Body of pancreas (tissue), 4 donors: ENCODE data around the gene ASRGL1. TPM values are rescaled to one million over a fixed set of nuclear protein-coding genes. Genes with fewer than 3 reads are reported as not detected.
A peak's percentile ranks its signal among the peaks of the same experiment; 100 is the strongest.

ENCODE experiments used
- ATAC-seq: fragments of 150-250 bp; one replicate; pipeline ENCODE4 v1.9.1; 2016
- DNase-seq, 4 donors: peaks; one replicate each; pipeline ENCODE4 v3.0.0-alpha.2; 2019
- H3K27ac ChIP-seq, 4 donors: fragments of 200-600 bp; sonication (generic); 1 replicate in 3 of 4; 2 replicates in 1 of 4; pipeline versions ENCODE4 v1.5.1 to v1.6.1; 2016 to 2019; ENCODE audit warnings: mild to moderate bottlenecking in 1 of 4, mixed read lengths in 1 of 4, moderate library complexity in 1 of 4
- H3K27me3 ChIP-seq, 2 donors: fragments of 200-600 bp; sonication (generic); one replicate each; pipeline ENCODE4 v1.6.0; 2016; ENCODE audit warnings: mild to moderate bottlenecking in 1 of 2
- H3K36me3 ChIP-seq, 2 donors: fragments of 200-600 bp; sonication (generic); replicated peaks in 1 of 2; 2 replicates each; pipeline ENCODE4 v1.5.1; 2016; ENCODE audit warnings: low read depth in 2 of 2; ENCODE audit not compliant: insufficient read depth in 1 of 2
- H3K4me1 ChIP-seq: fragments of 200-600 bp; sonication (generic); one replicate; pipeline ENCODE4 v1.6.0; 2016
- H3K4me3 ChIP-seq, 2 donors: fragments of 200-600 bp; sonication (generic); 1 replicate in 1 of 2; 2 replicates in 1 of 2; pipeline ENCODE4 v1.5.1; 2016 to 2019
- H3K9me3 ChIP-seq, 3 donors: fragments of 200-600 bp; sonication (generic); 1 replicate in 2 of 3; 2 replicates in 1 of 3; pipeline ENCODE4 v1.5.1; 2016
- POLR2A ChIP-seq, 3 donors: fragments of 450-650 bp; IDR thresholded peaks; one replicate each; pipeline ENCODE4 v1.6.1; 2016; ENCODE audit warnings: antibody characterized with exemption in 3 of 3, mild to moderate bottlenecking in 2 of 3
- WGBS, 2 donors: methylation state at CpG; one replicate each; pipeline ENCODE4 v1.1.5; 2017; 5-methylcytosine and 5-hydroxymethylcytosine counted together
- intact Hi-C: fragments of 100-400 bp; cut with DNase I; formaldehyde crosslinking; loops from one replicate; pipeline ENCODE4 v1.15.1; 2023
- total RNA-seq, 2 donors: library from RNA; depleted of rRNA; stranded (reverse); fragments of >200 nt; gene quantifications; one replicate each; pipeline ENCODE4 v1.1.0, GENCODE V29; 2016
- TF ChIP-seq, protein P1 (sequence below), 7 experiments: fragments of 450-650 bp in 4 of 7; fragments of 200-600 bp in 3 of 7; sonication (generic) in 3 of 7; IDR thresholded peaks; one replicate each; pipeline ENCODE4 v1.5.1; 2016 to 2019; ENCODE audit warnings: antibody characterized with exemption in 7 of 7

ASRGL1 gene
- total RNA-seq, 2 donors from 2014 or later: 15.3 to 69.5 TPM

DNA sequence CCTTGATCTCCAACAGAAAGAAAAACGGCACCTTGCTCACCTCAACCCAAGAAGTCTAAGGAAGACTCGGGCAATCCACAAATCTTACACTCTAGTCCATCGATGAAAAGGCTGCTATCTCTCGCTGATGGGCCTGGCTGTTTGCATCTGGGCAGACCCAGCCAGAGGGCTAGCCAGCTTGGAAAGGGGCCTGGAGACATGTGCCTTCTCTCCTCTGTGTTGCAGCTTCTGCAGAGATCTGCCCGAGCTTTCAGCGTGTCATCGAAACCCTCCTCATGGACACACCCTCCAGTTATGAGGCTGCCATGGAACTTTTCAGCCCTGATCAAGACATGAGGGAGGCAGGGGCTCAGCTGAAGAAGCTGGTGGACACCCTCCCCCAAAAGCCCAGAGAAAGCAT is 84.7 kb downstream of the ASRGL1 start:
- ATAC-seq (no peak), DNase-seq (no peak)
- Histone ChIP-seq H3K36me3 (no peaks in the 10 kb centered on the region), H3K4me3 (no peak overlapping the region), H3K9me3 (no peaks in the 10 kb centered on the region), H3K27me3 (no peaks in the 10 kb centered on the region), H3K4me1 (peaks cover 22% of the 10 kb centered on the region), H3K27ac (no peak overlapping the region)
- 73 to 94% methylated on average over 3 to 7 of the region's 7 CpGs for WGBS, 2 donors
- TF ChIP-seq, protein P1, sequence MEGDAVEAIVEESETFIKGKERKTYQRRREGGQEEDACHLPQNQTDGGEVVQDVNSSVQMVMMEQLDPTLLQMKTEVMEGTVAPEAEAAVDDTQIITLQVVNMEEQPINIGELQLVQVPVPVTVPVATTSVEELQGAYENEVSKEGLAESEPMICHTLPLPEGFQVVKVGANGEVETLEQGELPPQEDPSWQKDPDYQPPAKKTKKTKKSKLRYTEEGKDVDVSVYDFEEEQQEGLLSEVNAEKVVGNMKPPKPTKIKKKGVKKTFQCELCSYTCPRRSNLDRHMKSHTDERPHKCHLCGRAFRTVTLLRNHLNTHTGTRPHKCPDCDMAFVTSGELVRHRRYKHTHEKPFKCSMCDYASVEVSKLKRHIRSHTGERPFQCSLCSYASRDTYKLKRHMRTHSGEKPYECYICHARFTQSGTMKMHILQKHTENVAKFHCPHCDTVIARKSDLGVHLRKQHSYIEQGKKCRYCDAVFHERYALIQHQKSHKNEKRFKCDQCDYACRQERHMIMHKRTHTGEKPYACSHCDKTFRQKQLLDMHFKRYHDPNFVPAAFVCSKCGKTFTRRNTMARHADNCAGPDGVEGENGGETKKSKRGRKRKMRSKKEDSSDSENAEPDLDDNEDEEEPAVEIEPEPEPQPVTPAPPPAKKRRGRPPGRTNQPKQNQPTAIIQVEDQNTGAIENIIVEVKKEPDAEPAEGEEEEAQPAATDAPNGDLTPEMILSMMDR (IDR thresholded peaks at IDR 0.05): no peak
- no peak for TF ChIP-seq POLR2A (IDR thresholded peaks at IDR 0.05)
- intact Hi-C loops: no loop called here

DNA sequence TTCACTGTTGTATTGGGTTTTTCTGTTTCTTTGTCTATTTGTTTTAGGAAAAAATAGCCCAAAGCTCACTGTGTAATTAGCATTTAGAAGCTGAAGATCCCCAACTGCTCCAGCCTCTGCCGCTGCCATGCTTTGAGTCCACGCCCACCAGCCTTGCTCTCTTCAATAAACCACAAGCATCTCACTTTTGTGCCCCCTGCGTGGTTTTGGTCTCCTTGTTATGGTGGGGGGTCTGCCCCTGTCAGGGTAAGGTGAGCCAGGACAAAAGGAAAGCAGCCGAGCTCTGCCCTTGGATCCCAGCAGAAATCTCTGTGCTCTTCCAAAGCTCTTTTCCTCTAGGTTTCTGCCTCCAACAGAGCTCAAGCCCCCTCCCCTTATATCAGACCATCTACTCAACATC is 85.8 kb downstream of the ASRGL1 start:
- peaks cover 27% of the 10 kb centered on the region for H3K4me1 ChIP-seq
- no peaks in the 10 kb centered on the region for H3K9me3 ChIP-seq
- WGBS, 2 donors: 69 to 70% methylated on average over 4 of the region's 4 CpGs
- H3K36me3 ChIP-seq: no peaks in the 10 kb centered on the region
- H3K27me3 ChIP-seq: no peaks in the 10 kb centered on the region
- intact Hi-C loops: no loop called here
- no peak for DNase-seq
- ATAC-seq: no peak
- no peak overlapping the region for H3K4me3 ChIP-seq
- TF ChIP-seq, protein P1 (IDR thresholded peaks at IDR 0.05): no peak
- TF ChIP-seq POLR2A (IDR thresholded peaks at IDR 0.05): no peak
- H3K27ac ChIP-seq: no peak overlapping the region

DNA sequence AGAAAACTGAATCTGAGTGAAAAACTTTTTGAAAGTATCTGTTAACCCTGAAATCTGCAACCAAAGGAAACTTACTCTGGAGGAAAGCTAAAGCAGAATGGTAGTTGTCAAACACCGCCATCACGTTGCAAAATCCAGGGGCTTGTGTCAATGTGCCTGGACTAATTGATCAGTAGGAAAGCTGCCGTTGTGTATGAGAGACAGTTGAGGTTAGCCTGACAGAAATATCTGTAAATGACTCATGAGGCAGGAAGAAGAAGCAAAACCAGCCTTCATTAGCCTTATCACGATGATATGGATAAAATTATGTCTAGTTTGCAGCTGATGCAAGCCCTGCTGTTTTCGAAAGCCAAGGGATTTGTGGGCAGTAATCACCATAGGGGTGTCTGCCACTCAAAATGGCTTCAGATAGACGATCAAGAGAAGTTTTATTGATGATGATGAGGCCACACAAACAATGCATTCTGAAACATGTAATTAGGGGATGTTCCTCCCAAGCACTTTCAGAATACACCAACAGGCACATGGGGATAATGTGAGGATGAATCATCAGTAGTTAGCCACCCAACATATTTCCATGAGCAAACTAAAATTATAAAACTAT is 90.5 kb downstream of the ASRGL1 start:
- intact Hi-C loops: loop anchor here (5.0 kb wide), 1 partner anchor 115 kb away; no protein-coding TSS in a partner anchor
- H3K27me3 ChIP-seq: no peaks in the 10 kb centered on the region
- H3K36me3 ChIP-seq: no peaks in the 10 kb centered on the region
- peak overlapping the region in 3 of 4 donors; percentile 26 to 58 (median 41) for H3K27ac ChIP-seq
- 45% methylated on average over 6 of the region's 6 CpGs for WGBS, 2 donors
- H3K4me3 ChIP-seq: no peak overlapping the region
- no peak for TF ChIP-seq POLR2A (IDR thresholded peaks at IDR 0.05)
- TF ChIP-seq, protein P1 (IDR thresholded peaks at IDR 0.05): no peak
- ATAC-seq (no peak), DNase-seq (no peak)
- no peaks in the 10 kb centered on the region for H3K9me3 ChIP-seq
- H3K4me1 ChIP-seq: peaks cover 35% of the 10 kb centered on the region

DNA sequence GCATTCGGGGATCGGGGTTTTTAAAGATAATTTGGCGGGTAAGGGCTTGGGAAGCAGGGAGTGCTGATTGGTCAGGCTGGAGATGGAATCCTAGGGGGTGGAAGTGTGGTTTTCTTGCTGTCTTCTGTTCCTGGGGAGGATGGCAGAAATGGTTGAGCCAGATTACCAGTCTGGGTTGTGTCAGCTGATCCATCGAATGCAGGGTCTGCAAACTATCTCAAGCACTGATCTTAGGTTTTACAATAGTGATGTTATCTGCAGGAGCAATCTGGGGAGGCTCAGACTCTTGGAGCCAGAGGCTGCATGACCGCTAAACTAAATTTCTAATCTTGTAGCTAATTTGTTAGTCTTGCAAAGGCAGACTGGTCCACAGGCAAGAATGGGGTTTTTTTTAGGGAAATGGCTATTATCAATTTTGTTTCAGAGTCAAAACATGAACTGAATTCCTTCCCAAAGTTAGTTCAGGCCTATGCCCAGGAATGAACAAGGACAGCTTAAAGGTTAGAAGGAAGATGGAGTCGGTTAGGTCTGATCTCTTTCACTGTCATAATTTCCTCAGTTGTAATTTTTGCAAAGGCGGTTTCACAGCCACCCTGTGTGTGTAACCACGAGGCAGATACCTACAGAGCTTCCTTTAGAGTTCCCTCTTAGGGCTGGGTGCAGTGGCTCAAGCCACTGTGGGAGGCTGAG is 91.8 kb downstream of the ASRGL1 start:
- ATAC-seq (no peak), DNase-seq (no peak)
- 61 to 73% methylated on average over 8 of the region's 8 CpGs for WGBS, 2 donors
- Histone ChIP-seq H3K27me3 (no peaks in the 10 kb centered on the region), H3K36me3 (no peaks in the 10 kb centered on the region), H3K27ac (no peak overlapping the region), H3K4me1 (peaks cover 47% of the 10 kb centered on the region), H3K4me3 (no peak overlapping the region), H3K9me3 (no peaks in the 10 kb centered on the region)
- no peak for TF ChIP-seq POLR2A (IDR thresholded peaks at IDR 0.05)
- TF ChIP-seq, protein P1 (IDR thresholded peaks at IDR 0.05): no peak
- intact Hi-C loops: loop anchor here (5.0 kb wide), 1 partner anchor 113 kb away; no protein-coding TSS in a partner anchor
